HG02973 (cell line): ENCODE measurements around the gene SBK2.
"Not testable (repeated sequence)": the region's sequence is repeated elsewhere in the genome, so short reads cannot be mapped to it uniquely, and the experiment has no call there.

Experiments
- ATAC-seq: cut with Tn5 transposase; IDR thresholded peaks from one replicate; pipeline ENCODE4 v1.9.1; 2021; ENCODE audit warnings: moderate library complexity; ENCODE audit not compliant: unreplicated experiment

The SBK2 gene

DNA sequence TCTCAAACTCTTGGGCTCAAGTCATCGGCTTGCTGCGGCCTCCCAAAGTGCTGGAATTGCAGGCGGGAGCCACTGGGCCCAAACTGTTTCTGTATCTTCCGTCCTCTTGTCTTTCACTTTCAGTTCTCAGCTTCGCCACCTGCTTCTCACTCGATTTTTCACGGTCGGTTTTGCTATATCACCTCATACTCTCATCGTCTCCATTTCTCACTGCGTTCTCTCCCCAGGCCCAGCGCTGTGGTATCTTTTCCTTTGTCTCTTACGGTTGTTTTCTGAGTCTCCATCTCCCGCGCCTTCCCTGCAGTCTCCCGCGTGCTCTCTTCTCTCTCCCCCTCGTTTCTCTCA lies 33.8 kb downstream of the SBK2 start:
- ATAC-seq, result no peak

DNA sequence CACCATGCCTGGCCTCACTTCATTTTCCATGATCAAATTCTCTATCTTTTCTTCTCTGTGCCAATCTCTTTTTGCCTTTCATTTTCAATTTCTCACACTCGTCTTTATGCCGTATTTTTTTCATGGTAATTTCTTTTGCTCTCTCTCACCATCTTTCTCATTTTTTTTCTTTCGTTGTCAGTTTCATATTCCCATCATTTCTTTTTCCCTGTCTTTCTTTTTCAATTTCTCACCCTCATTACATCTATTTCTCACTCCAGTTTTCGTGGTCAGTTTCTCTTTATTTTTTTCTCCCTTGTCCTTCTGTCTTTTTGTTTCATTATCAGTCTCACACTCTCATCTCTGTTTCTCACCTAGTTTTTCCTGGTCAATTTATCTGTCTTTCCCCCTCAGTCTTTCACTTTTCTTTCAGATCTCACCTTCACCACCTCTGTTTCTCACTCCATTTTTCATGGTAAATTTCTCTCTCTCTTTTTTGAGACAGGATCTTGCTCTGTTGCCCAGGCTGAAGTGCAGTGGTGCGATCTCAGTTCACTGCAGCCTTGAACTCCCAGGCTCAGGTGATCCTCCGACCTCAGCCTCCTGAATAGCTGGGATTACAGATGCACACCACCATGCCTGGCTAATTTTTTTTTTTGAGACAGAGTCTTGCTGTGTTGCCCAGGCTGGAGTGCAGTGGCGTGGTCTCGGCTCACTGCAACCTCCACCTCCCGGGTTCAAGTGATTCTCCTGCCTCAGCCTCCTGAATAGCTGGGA lies 34.6 kb downstream of the SBK2 start:
- ATAC-seq, result no peak

DNA sequence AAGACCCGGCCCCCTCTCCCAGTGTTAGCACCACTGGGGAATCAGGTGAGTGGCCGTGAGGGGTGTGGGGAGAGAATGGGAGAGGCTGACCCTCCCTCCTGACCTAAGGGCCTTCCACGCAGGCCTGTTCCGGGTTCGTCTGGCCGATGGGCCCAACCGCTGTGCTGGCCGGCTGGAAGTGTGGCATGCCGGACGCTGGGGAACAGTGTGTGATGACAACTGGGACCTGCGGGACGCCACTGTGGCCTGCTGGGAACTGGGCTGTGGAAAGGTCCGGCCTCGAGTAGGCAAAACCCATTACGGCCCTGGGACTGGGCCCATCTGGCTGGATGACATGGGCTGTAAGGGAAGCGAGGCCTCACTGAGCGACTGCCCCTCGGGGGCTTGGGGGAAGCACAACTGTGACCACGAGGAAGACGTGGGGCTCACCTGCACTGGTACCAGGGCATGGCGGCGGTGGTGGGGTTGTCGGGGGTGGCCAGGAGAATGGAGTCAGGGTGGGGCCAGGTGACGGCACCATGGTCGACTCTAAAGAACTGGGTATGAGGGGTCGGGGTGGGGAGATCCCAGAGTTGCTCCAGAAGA lies 36.5 kb downstream of the SBK2 start:
- ATAC-seq, result no peak

DNA sequence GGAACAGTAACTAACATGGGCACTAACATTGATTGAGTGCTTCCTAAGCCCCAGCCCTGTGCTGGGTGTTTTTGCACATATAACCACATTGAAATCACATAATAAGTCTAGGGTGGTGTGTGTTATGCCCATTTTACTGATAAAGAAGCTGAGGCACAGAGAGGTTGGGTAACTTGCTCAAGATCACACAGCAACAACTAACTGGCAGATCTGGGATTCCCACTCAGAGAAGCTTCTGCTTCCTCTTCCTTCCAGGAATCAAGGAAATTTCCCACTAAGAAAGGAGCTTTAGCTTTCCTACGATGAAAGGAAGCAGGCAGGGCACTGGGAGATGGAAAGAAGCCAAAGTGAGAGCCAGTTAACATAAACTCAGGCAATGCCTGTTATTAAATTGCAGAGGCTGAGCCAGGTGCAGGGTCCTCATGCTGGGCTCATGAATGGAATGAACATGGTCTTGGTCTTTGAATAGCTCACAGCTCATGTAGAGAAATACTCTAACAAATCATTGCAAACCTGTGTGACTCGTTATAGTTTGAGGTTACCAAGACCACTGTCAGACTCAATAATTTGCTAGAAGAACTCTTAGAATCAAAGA lies 38.6 kb downstream of the SBK2 start:
- no peak for ATAC-seq

DNA sequence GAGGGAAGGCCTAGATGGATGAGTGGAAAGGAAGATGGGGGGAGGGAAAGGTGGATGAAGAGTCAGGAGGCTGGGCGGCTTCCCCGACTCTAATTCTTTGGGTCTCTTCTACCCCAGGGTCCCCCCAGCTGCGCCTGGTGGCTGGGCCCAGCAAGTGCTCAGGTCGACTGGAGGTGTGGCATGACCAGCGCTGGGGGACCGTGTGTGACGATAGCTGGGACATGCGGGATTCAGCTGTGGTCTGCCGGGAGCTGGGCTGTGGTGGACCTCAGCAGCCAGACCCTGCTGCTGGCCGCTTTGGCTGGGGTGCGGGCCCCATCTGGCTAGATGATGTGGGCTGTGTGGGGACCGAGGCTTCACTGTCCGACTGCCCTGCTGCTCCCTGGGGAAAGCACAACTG lies 39.2 kb downstream of the SBK2 start:
- no peak for ATAC-seq

DNA sequence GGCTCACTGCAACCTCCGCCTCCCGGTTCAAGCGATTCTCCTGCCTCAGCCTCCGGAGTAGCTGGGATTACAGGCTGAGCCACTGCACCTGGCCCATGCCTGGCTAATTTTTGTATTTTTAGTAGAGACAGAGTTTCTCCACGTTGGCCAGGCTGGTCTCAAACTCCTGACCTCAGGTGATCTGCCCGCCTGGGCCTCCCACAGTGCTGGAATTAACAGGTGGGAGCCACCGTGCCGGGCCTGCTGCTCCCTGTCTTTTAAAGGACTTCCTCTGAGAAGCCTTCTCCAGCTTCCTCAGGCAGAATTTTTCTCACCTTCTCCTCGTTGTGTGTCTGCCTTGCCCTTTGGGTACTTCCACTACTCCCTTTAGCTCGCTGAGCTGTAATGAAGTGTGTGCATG lies 40.1 kb downstream of the SBK2 start:
- not testable (repeated sequence) for ATAC-seq

DNA sequence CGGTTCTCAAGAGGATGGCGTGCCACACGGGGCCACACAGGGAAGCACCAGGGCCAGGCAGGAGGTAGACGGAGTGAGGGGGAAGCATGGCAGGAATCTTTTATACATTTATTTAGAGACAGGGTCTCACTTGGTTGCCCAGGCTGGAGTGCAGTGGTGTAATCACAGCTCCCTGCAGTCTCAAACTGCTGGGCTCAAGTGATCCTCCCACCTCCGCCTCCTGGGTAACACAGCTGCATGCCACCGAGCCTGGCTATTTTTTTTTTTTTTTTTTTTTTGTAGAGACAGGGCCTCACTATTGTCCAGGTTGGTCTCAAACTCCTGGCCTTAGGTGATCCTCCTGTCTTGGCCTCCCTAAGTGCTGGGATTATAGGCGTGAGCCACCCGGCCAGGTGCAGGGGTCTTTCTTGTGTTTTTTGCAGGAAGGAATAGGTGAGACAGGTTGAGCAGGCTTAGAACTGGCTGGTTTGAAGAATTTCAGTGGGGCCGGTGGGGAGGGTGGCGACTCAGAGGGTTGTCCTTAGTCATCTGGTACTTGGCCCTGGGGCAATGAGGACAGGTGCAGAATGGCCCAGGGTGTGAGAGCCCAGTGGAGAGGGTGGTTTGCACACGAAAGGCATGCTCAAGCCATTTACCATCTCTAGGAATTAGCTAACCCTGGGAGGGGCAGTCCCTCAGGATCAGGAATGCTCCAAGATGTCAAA lies 41.1 kb downstream of the SBK2 start:
- no peak for ATAC-seq

DNA sequence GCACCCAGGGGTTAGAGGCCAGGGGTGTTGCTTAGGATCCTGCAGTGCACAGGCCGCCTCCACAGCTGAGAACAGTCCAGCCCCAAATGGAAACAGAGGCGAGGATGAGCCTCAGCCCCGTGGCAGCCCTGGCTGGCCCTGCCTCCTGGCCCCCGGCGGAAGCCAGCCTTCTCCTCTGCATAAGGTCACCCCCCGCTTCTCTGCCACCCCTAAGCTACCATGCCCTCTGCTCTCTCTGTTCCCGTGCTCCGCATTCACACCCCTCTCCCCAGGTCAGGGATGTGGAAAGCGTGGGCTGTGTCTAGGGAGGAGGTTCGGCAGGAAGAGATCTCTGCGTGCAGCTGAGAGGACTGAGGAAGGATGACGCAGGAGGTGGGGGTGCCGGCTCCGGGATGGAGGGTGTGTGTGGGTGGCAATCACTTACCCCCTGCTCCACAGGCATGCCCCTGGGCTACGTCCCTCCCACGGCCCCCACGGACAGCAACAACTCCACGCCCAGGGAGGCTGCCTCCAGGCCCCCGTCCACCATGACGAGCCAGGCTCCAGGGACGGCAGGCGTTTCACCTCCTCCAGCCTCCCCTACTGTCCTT lies 42.7 kb downstream of the SBK2 start:
- ATAC-seq, result no peak

DNA sequence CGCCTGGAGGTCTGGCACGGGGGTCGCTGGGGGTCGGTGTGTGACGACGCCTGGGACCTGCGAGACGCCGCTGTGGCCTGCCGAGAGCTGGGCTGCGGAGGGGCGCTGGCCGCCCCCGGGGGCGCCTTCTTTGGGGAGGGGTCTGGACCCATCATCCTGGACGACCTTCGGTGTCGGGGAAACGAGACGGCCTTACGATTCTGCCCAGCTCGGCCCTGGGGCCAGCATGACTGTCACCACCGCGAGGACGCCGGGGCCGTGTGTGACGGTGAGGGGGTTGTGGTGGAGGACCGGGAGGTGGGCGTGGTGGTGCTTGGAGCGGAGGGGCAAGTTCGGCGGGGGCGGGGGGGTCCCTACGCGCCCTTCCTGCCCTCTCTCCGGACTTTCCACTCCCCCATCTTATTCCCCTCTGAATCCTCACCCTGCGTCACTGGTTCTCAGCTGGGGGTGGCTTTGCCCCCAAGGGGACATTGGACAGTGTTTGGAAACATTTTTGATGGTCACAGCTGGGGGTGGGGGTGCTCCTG lies 43.2 kb downstream of the SBK2 start:
- ATAC-seq, result no peak

DNA sequence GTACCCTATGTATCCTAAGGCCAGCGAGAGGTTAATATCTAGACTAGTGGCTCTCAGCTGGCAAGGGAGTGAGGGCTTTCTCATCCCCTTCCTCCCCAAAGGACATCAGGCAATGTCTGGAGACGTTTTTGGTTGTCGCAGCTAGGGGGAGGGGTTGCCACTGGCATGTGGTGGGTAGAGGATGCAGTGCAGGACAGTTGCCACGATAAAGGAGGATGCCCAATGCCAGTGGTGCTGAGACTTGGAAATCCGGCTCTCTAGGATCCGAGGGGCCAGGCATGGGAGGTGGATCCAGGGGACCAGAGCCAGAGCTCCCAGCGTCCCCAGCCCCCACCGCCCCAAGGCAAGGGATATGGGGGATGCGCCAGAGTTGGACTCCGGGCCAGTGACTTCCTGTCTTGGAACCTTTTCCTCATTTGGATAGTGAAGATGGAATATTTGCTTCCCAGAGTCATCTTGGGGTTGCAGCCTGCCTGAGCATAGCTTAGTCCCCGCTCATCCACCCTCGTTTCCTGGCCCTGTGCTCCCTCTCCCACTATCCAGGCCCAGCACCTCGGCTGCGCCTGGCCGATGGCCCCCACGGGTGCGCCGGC lies 43.8 kb downstream of the SBK2 start:
- ATAC-seq, result no peak

DNA sequence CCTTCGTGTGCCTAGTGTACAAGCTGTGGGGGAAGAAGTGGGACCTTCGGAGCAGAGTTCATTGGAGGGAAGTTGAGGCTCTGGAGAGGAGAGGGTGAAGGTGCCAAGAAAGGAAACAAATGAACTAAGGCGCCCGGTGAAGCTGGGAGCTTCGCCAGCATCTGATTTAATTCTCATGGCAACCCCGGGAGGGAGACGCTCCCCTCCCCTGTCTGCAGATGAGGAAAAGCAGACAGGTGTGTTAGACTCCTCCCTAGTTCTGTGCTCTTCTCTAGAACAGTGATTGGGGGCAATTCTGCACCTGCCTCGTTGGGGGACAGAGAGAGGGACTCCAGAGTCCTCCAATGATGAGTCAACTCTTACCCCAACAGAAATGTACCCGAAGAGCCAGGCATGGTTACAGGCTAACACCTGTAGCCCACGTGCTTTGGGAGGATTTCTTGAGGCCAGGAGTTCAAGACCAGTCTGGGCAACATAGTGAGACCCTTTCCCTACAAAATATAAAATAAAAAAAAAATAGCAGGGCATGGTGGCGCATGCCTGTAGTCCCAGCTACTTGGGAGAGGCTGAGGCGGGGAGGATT lies 44.5 kb downstream of the SBK2 start:
- ATAC-seq, result no peak

DNA sequence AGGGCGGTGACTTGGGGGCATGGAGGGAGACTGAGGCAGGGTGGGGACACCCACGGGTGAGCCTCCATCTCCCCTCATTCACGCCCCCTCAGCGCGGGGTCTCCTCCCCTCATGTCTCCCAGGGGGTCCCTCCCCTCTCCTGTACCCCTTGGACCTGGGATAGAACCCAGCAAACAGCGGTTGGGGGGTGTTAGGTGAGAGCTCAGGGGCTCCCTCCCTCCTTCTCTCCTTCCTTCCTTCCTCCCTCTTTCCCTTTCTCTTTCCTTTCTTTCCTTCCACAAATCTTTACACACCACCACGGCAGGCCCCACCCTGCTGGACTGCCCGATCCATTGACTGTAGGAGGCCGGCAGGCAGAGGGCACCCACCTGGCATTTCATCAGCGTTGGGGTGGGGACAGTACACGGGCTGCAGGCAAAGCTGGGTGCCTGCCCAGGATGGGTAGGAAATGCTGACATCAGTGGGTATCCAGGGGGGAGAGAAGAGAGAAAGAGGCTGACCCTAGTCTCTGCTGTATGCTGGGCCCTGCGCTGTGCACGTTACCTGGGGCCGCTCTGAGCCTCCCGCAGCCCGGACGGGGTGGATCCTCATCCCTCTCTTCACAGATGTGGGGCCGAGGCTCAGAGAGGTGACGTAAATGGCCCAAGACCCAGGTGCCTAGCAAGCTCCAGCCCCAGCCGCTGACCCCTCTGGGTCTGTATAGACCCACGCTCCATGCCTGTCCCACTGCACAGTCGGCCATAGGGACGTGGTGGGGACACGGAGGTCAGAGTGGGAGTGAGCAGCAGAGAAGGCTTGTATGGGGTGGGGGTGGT lies 45.2 kb downstream of the SBK2 start:
- ATAC-seq, result no peak

DNA sequence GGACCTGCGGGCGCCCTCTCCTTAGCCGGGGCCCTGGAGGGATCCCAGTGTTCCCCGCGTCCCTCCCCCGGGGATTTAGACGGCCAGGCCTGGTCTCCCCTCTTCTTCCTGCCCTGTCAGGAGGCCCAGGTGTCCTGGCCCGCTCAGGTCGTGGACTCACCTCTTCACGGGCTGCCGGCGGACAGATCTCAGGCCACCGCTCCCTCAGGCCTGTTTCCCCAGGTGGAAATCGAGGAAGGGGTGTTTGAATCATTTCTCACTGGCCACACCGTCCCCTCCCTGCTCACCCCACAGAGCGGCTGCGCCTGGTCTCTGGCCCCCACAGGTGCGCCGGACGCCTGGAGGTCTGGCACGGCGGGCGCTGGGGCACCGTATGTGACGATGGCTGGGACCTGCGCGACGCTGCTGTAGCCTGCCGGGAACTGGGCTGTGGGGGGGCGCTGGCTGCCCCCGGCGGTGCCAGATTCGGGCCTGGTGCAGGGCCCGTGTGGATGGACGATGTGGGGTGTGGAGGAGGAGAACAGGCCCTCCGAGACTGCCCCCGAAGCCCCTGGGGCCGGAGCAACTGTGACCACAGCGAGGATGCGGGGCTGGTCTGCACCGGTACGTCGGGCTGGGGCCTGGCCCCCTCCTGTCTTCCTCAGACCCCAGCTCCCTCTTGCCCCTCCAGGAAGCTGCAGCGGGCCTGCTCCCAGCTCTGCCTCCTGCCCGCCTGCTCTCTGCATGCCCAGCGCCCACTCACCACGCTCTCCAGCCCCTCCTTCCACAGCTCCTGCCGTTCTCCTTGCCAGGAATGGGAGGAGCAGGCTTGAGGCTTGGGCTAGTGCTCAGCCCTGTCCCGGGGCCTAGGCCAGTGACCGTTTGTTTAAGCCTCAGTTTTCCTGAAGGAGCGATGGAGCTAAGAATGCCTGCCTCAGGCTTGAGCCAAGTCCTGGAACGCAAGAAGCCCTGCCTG lies 46.2 kb downstream of the SBK2 start:
- ATAC-seq, result no peak

DNA sequence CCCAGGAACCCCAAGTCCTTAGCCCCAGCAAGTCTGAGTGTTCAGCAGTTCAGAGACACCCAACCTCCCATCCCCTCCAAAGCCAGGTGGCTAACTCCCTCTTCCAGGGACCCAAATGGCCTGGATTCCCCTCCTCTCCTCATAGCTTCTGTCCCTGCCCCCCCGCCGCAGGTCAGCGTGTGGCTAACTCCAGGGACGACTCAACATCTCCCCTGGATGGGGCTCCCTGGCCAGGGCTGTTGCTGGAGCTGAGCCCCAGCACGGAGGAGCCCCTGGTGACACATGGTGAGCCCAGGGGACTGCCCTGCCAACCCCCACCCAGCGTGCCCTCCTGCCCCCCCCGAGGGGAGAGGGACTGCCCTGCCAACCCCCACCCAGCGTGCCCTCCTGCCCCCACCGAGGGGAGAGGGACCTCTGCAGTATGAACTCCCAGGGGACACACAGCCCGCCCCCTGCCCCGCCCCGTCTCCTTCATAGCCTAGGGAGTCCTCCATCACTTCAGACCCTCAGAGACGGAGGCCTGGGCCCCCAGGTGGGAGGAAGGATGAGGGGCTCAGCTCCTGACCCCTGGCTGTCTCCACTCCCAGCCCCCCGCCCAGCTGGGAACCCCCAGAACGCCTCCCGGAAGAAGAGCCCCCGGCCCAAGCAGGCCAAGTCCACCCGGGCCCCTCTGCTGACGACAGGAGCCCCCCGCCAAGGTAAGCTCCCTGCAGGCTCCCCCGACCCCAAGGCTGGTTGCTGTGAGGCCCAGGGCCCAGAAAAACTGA lies 47.0 kb downstream of the SBK2 start:
- no peak for ATAC-seq

DNA sequence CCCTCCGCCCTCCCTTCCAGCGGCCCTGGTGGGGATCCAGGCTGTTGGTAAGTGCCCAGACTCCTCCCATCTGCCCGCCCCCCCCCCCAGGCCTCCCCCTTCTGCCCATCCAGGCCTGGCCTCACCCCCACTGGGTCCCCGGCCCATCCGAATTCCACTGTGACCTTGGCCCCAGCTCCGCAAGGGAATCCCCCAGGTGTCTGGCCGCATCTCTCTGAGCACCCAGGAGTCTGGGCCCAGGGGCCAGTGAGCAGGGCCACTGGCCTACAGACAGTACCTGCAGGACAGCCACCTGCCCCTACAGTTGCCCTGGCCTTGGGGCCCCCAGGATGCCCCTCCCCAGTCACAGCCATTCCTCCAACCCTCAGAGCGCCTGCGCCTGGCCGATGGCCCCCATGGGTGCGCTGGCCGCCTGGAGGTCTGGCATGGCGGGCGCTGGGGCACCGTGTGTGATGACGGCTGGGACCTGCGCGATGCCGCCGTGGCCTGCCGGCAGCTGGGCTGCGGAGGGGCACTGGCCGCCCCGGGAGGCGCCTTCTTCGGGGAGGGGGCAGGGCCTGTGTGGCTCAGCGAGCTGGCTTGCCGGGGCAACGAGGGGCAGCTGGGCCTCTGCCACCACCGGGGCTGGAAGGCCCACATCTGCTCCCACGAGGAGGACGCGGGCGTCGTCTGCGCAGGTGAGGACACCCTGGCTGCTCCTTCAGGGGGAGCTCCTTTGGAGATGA lies 47.8 kb downstream of the SBK2 start:
- no peak for ATAC-seq

DNA sequence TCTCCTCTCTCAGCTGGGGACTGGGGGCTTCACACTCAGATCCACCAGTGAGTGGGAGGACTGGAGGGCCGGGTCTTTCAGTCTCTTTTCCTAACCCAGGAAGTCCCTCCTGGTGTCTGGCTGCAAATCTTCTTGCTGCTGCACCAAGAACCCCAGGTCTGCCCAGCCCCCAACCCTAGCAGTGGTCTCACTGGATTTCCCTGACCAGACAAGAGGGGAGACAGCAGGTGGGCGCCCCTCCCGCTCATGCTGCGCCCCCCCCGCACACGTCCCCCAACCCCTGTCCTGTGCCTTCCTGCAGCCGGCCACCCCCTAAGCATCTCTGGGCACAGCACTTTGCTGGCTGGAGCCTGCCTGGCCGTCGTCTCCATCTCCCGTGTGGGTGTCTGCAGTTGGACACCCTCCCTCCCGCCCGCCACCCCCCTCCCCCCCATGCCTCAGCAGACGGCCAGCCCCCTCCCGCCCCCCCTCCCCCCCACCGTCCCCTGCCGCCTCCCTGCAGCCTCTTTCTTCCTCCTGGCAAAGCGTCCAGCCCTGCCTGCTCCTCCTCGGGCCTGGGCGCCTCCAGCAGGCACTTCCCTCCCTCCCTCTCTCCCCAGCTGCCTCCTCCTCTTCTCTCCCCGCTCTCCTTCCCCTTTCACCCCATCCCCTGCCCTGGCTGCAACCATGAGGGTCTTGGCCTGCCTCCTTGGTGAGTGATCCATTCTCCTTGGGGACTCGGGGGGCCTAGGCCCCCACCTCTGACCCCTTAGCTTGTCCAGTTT lies 48.8 kb downstream of the SBK2 start, which contains the start of gene SSC5D:
Gene SSC5D (plus strand): TSS at position 513 of the 764 bp plus-strand sequence. CDS start 154 bp downstream, at position 667.
- no peak for ATAC-seq
